UCSD-AML1 (cell line): ENCODE data around the gene KDM4B.

ENCODE experiments used
- DNase-seq: peaks from one replicate; lab custom pipeline; 2025; ENCODE audit not compliant: unreplicated experiment; lab: John Stamatoyannopoulos, UW

Gene KDM4B

GRCh38 chr19:5103061-5103701 lies 134.3 kb downstream of the KDM4B start:
- DNase-seq, result no peak

- no peak for DNase-seq
These were observed 135.0 kb downstream of the KDM4B start for GRCh38 chr19:5103812-5104410.

- DNase-seq, result no peak
These were observed 136.0 kb downstream of the KDM4B start for GRCh38 chr19:5104871-5105351.

DNA sequence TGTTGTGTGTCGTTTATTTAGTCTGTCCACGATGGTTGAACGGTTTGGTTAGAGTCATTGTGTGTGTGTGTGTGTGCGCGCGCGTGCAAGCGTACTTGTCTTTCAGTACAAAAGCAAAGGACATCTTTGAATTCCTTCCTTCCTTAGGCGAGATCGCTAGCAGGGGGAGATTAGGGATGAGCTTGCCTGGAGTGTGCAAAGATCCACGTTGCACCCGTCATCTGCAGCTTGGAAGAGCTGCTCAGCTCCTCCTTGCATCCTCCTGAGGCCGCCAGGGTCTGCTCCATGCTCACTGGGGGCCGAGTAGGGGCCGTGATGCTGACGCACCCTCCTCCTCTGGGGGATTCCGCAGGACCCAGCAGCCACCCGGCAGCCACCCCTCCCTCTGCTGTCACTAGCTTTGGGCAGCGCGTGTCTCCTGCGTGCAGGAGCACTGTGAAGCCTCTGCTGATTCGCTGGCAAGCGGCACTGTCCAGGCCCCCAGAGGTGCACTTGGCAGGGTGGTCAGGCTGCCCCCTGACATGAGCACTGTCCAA lies 137.3 kb downstream of the KDM4B start:
- DNase-seq, result no peak

DNA sequence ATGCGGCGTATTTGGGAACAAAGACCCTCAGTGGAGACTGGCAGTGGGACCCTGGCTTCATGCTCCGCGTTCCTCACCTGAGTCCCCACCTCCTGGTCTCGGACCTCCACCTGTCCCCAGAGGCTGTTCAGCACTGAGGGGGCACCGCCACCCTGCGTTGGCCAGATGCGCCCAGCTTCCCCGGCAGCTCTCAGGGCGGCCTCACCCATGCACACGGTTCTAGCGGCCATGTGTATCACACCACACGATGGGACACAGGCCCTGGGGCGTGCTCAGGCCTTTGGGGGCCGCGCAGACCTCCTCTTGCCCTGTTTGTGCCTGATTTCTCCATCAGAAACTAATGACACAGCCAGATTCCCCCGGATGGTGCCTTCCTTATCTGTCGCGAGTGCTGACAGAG lies 138.1 kb downstream of the KDM4B start:
- DNase-seq, result no peak

DNA sequence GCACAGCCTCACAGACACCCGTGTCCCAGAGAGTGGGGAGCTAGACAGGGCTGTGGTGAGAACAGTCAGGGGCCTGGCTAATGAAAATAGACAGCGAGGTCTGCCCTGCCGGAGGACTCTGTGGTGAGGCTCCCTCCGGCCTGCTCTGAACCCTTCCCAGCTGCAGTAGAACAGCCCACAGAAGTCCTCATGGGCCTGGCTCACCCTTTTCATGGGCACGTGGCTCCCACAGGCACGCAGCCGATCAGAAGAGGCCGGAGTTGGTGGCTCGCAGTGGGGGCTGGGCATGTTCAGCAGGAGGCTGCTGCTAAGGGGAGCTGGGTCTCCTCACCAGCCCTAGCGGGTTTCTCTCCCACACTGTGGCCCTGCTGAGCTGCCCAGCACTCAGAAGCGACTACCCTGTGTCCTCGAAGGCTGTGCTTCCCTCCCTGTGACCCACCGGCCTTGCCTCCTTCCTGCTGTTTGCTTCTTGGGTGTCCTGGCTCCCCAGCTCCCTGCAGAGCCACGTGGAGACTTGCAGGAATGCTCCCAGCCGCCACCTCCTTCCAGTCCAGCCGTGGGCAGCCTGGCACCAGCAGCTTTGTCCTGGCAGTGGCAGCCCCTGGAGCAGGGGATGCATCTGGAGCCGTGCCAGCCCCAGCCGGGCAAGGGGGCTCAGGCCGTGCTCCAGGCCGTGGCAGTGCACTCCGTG lies 138.7 kb downstream of the KDM4B start:
- no peak for DNase-seq

DNA sequence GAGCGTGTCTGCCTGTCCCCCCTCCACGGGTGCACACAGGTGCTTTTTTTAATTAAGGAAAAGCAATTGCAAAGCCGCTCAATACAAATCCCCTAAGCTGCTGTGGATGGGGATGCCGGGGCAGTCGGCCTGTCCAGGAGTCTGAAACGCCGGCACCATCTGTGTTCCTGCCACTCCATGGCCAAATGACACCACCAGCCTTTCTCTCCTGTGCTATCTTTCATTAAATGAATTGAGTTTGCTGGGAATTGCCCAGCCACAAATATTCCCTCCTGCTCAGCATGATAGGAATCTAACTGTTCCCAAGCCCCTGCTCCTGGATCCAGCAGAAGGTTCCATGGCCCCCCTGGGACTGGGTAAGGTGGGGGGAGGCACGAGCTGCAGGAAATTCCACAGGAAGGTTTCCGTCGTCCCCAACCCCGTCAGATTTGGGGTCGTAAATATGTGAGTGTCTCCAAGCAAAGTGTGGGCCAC lies 139.2 kb downstream of the KDM4B start:
- no peak for DNase-seq

DNA sequence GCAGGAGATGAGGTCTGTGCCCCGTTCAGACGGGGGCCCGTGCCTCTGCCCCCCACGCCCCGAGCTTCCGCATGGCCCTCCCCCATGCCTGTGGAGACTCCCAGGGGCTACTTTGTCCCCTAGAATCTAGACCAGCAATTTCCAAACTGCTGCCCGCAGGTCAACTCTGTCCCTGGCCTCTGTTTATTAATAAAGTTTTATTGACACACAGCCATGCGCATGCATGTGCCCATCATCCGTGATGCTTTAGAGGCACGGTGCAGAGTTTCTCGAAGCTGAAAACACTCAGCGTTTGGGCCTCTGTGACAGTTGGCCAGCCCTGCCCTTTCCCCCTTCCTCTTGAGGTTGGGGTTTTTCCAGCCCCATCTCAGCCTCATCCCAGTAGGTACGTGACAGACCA lies 140.0 kb downstream of the KDM4B start:
- no peak for DNase-seq

GRCh38 chr19:5109560-5109959 lies 140.6 kb downstream of the KDM4B start:
- DNase-seq, result no peak

DNA sequence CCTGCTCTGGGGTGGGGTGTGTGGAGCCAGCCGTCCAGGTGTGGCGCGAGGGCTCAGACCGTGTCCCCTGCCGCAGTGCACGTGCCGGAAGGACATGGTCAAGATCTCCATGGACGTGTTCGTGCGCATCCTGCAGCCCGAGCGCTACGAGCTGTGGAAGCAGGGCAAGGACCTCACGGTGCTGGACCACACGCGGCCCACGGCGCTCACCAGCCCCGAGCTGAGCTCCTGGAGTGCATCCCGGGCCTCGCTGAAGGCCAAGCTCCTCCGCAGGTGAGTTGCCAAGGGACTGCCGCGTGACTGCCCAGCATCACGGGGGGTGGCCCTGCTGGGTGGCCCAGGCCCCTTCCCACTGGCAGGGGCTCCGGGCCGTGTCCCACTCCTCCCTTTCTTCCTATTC lies 141.6 kb downstream of the KDM4B start:
- DNase-seq, result no peak

GRCh38 chr19:5111051-5111450 lies 142.1 kb downstream of the KDM4B start:
- DNase-seq, result no peak

DNA sequence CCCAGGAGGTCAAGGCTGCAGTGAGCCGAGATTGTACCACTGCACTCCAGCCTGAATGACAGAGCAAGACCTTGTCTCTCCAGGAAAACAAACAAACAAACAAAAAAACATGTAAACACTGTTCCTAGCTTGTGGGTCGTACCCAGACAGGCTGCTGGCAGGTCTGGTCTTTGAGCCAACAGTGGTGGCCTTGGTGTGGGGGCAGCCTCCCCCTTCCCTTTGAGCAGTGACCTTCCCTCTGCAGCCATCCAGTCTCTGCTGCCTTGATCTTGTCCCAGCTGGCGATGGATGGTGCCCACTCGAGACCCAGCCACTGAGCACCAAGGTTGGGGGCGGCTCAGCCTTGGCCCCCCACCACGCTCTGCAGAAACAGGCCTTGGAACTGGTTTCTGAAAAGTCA lies 143.3 kb downstream of the KDM4B start:
- DNase-seq, result no peak

GRCh38 chr19:5112681-5113575 lies 144.0 kb downstream of the KDM4B start:
- no peak for DNase-seq

DNA sequence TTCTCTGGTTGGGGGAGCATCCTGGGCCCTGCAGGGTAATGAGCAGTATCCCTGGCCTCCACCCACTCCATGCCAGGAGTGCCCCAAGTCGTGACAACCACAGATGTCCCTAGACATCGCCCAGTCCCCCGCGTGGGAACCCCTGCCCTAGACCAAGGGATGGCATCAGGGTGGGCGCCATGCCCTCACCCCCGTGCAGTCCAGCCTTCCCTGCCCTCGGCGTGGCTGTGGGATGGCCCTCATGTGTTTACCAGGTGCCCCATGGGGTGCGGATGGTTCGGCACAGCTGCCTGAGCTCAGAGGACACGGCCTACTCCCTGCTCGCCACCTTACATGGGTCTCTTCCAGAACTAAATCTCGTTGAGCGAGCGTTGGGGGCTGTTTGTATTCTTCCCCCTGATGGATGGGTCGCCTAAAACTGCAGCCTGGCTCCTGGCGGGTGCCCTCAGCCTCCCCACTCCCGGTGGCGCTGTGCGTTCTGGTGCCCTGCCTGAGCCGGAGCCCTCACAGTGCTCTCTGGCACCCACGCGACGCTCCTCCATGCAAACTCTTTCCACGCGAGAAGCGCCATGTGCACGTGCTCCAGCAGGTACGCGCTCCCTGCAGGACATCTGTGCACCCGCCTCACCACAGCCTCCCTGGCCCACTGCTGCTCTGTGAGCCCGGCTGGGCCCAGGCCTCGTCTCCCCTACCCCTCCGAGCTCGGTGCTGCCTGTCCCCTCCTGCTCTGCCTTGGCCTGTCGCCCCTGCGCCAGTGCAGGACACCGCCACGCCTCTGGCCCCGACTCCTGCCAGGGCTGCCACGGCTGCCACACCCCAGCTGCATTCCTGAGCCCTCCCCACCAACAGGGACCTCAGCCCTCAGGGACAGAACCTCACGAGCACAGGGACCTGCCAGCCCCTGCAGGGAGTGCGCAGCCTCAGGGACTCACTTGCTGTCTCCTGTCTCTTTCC lies 145.0 kb downstream of the KDM4B start:
- no peak for DNase-seq

- DNase-seq, result no peak
These were observed 145.8 kb downstream of the KDM4B start for GRCh38 chr19:5114727-5115126.

DNA sequence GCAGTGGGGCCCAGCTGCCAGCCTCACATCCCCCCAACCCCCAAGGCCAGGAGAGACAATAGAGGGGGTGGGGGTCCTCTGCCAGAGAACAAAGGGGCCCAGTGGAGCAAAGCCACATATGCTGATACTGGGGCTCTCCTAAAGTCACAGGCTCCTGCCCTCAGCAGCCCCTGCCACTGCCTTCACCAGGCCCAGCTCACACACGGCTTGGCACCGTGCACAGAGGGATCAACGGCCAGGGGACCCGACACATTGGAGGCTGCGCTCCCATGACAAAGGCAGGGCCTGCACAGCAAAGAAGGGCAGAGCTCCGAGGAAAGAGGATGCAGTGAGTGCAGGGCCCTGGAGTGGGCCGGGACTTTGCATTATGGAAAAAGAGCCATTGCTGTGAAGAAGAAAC lies 146.4 kb downstream of the KDM4B start:
- no peak for DNase-seq

DNA sequence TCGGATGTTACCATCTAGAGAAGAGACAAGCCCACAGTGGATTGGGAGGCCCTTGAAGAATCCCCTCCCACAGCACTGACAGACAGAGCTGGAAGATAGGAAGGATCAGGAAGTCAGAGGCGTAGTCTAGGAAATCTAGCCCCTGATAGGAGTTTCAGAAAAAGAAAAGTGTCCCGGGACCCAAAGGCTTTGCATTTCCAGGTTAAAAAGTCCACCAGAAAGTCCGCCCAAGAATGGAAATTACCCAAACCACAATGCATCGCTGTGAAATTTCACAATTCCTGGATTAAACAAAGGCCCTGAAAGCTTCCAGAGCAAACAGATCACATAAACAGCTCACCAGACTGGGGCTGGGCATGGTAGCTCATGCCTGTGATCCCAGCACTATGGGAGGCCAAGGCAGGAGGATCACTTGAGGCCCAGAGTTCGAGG lies 146.9 kb downstream of the KDM4B start:
- no peak for DNase-seq

DNA sequence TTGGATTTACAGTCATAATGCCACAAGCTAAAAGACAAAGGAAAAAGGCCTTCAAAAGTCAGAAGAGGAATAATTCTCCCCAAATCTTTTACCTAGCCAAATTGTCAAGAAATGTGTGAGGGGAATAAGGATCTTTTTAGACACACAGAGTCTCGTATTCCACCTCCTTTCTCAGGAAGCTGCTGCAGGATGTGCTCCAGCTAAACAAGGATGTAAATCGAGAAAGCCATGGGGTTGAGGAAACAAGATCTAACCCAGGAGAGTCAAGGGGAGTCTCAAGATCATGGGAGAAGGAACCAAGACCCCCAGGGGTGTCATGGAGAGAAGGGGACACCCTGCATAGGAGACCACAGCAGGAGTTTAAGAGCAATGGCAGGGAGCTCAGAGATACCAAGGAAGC lies 147.4 kb downstream of the KDM4B start:
- DNase-seq, result no peak

GRCh38 chr19:5117421-5117820 lies 148.5 kb downstream of the KDM4B start:
- no peak for DNase-seq

- DNase-seq, result no peak
These were observed 149.1 kb downstream of the KDM4B start for GRCh38 chr19:5118026-5118425.
